IPS-18a (cell line): ENCODE results near the gene OCA2.
"Not testable (repeated sequence)": the region's sequence is repeated elsewhere in the genome, so short reads cannot be mapped to it uniquely, and the experiment has no call there.

Source experiments
- H3K27ac ChIP-seq: one replicate; pipeline ENCODE4 v1.5.1; 2013; ENCODE audit warnings: low read length
- H3K27me3 ChIP-seq: one replicate; pipeline ENCODE4 v1.6.1; 2013; ENCODE audit warnings: mild to moderate bottlenecking, low read length; ENCODE audit not compliant: control insufficient read depth, insufficient read depth
- H3K36me3 ChIP-seq: one replicate; pipeline ENCODE4 v1.6.1; 2013; ENCODE audit warnings: low read depth, low read length; ENCODE audit not compliant: control insufficient read depth
- H3K4me1 ChIP-seq: one replicate; pipeline ENCODE4 v1.6.1; 2013; ENCODE audit warnings: low read depth, low read length; ENCODE audit not compliant: control insufficient read depth
- H3K4me3 ChIP-seq: one replicate; pipeline ENCODE4 v1.5.1; 2013; ENCODE audit warnings: low read length
- H3K9ac ChIP-seq: one replicate; pipeline ENCODE4 v1.6.1; 2013; ENCODE audit warnings: mild to moderate bottlenecking, low read length, moderate library complexity
- H3K9me3 ChIP-seq: one replicate; pipeline ENCODE4 v1.6.1; 2013; ENCODE audit warnings: low read depth, low read length; ENCODE audit not compliant: control insufficient read depth

The OCA2 gene

DNA sequence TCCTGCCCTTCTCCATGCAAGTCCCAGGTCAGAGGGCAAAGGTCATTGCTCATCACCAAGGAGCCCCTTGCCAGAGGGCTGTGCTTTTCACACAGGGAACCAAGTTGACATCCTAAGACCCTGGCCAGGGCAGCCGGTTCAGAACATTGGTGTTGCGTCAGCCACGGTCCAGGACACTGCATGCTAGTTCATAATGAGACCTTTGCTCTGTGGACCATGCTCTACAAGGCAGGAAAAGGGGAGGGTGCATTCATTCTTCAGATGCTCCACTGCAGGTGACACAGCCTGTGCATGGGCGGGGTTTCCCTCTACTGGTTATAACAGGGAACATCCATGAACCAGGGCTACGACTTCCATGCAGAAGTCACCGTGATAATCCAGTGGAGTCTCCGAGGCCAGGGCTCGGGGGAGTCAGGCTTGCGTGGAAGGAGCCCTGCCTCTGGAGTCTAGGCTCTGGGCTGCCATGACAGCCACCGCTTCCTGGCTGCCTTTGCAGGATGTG lies 81.6 kb downstream of the OCA2 start:
- Histone ChIP-seq H3K36me3 (no peaks in the 10 kb centered on the region), H3K4me3 (no peak overlapping the region), H3K9ac (no peak overlapping the region), H3K27ac (no peak overlapping the region), H3K27me3 (no peaks in the 10 kb centered on the region), H3K9me3 (no peaks in the 10 kb centered on the region), H3K4me1 (peaks cover 4% of the 10 kb centered on the region)

DNA sequence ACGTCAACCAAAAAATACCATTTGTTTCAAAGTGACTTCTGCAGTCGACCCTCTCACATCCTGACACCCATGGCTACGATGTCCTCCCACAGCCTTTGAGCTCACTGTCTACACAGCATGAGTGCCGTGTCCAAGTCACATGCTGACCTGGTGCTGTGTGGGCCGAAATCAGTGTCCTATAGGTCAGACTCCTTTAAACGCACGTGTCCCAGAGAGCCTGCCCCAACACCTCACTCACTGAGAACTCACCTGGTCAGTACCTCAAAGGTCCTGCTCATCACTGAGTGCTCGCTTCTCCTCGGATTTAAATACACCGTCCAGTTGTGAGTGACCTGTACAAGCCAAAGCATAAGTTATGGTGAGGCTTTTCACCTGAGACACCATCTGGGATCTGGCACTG lies 83.3 kb downstream of the OCA2 start:
- Histone ChIP-seq H3K4me3 (no peak overlapping the region), H3K9ac (no peak overlapping the region), H3K9me3 (no peaks in the 10 kb centered on the region), H3K36me3 (no peaks in the 10 kb centered on the region), H3K4me1 (peaks cover 4% of the 10 kb centered on the region), H3K27me3 (no peaks in the 10 kb centered on the region), H3K27ac (no peak overlapping the region)

- Histone ChIP-seq H3K4me1 (peaks cover 2% of the 10 kb centered on the region), H3K9me3 (no peaks in the 10 kb centered on the region), H3K9ac (no peak overlapping the region), H3K27me3 (no peaks in the 10 kb centered on the region), H3K36me3 (no peaks in the 10 kb centered on the region), H3K27ac (no peak overlapping the region), H3K4me3 (no peak overlapping the region)
Observed at GRCh38 chr15:28014623-28015200, 84.4 kb downstream of the OCA2 start.

DNA sequence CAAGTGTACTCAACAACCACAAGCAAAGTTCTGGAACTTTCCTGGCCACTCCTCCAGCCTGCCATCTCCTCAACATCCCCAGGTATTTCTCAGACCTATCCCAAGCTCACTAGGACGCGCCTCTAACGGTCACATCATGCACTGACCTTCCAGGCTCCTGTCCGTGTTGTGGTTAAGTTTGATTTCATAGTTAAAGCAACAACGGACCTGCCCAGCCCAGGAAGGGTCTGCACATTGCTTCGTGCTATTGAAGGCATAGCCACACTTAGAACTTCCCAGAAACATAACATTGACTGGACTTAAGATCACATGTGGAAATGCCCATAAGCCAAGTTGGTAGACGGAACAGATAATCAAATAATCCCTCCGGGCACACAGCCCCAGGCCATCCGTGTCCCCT lies 85.1 kb downstream of the OCA2 start:
- Histone ChIP-seq H3K4me1 (no peaks in the 10 kb centered on the region), H3K27me3 (no peaks in the 10 kb centered on the region), H3K36me3 (no peaks in the 10 kb centered on the region), H3K9ac (no peak overlapping the region), H3K27ac (no peak overlapping the region), H3K9me3 (no peaks in the 10 kb centered on the region), H3K4me3 (no peak overlapping the region)

DNA sequence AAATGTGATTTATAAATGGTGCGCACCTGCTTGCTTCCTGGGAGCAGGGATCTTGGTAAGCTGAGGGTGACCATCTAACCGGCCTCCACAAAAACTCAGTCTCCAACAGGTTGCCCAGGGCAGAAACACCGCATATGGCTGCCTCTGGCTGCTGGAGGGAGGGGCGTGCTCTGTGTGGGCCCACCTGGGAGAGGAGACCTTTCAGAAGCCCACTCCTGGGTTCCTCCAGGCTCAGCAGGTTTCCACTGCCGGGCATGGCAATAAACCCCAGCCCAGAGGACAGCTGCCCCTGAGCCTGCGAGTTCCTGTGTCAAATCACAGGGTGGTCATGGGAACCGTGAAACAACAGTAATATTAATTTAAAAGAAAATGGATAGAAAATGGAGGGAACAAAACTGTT lies 85.6 kb downstream of the OCA2 start:
- H3K9ac ChIP-seq, result no peak overlapping the region
- no peak overlapping the region for H3K27ac ChIP-seq
- no peaks in the 10 kb centered on the region for H3K36me3 ChIP-seq
- H3K4me1 ChIP-seq, result no peaks in the 10 kb centered on the region
- no peak overlapping the region for H3K4me3 ChIP-seq
- H3K9me3 ChIP-seq, result no peaks in the 10 kb centered on the region
- no peaks in the 10 kb centered on the region for H3K27me3 ChIP-seq

- Histone ChIP-seq H3K27ac (no peak overlapping the region), H3K36me3 (no peaks in the 10 kb centered on the region), H3K27me3 (no peaks in the 10 kb centered on the region), H3K4me3 (no peak overlapping the region), H3K4me1 (no peaks in the 10 kb centered on the region), H3K9ac (no peak overlapping the region), H3K9me3 (no peaks in the 10 kb centered on the region)
Observed at GRCh38 chr15:28012231-28012630, 86.9 kb downstream of the OCA2 start.

DNA sequence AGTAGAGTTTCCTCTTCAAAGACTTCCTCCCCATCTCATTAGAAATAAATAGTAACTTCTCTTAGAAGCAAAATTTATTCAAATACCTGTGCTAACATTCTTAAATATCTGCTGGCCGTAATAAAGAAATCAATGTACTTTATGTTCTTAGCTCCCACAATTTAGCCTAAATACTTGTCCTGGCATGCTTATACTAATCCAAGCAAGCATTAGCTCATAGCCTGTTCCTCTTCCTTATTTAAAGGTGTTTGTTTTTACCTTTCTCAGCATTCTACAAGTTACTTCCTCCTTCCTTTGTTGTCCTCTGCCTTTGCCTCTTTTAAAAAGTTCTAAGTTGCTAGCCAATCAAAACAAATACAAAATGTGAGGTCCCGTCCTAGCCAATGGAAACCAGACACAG lies 90.9 kb downstream of the OCA2 start:
- H3K4me1 ChIP-seq, H3K27ac ChIP-seq, H3K4me3 ChIP-seq, H3K9ac ChIP-seq, H3K9me3 ChIP-seq, H3K27me3 ChIP-seq, H3K36me3 ChIP-seq: not testable (repeated sequence)

DNA sequence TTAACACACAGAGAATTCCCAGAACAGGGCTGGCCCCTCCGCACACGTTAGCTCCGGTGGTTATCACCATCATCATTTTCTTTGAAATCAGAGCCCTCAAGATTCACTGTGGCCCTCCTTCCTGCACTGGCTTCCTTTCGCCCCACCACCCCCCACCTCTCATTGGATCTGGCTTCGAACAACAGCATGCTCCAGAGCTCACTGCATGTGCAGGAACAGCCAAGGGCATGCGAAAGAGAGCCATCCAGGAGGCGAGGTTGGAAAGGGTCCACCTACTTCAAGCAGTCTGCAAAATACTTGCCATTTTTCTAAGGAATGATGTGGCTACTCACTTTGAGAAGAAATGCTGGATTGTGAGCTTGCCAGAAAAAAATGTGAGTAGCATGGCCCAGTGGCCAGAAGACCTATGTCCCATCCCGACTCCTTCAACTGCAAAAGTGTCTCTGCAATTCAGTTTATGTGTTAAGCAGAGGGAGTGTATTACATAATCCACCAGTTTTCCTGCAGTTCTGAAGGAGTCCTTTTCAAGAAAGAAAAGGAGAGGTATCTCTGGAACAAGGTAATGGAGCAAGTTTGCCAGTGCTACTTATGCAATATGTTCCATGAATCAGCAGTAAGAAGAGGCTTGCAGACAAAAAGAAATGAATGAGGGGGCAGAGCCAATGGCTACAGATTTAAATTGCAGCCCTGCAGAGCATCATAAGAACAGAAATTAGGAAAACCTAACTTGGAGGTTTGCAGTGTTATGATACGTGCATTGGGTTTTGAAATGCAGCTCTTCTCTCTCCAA lies 92.8 kb downstream of the OCA2 start:
- Histone ChIP-seq H3K9me3 (no peaks in the 10 kb centered on the region), H3K27me3 (no peaks in the 10 kb centered on the region), H3K9ac (no peak overlapping the region), H3K4me1 (no peaks in the 10 kb centered on the region), H3K36me3 (no peaks in the 10 kb centered on the region), H3K27ac (no peak overlapping the region), H3K4me3 (no peak overlapping the region)

GRCh38 chr15:28005004-28005527 lies 94.0 kb downstream of the OCA2 start:
- Histone ChIP-seq H3K4me1 (no peaks in the 10 kb centered on the region), H3K9ac (no peak overlapping the region), H3K27me3 (no peaks in the 10 kb centered on the region), H3K27ac (no peak overlapping the region), H3K36me3 (no peaks in the 10 kb centered on the region), H3K4me3 (no peak overlapping the region), H3K9me3 (no peaks in the 10 kb centered on the region)

GRCh38 chr15:28004143-28005003 lies 94.7 kb downstream of the OCA2 start:
- no peaks in the 10 kb centered on the region for H3K9me3 ChIP-seq
- no peak overlapping the region for H3K9ac ChIP-seq
- no peak overlapping the region for H3K27ac ChIP-seq
- H3K36me3 ChIP-seq, result no peaks in the 10 kb centered on the region
- no peaks in the 10 kb centered on the region for H3K4me1 ChIP-seq
- no peaks in the 10 kb centered on the region for H3K27me3 ChIP-seq
- no peak overlapping the region for H3K4me3 ChIP-seq

DNA sequence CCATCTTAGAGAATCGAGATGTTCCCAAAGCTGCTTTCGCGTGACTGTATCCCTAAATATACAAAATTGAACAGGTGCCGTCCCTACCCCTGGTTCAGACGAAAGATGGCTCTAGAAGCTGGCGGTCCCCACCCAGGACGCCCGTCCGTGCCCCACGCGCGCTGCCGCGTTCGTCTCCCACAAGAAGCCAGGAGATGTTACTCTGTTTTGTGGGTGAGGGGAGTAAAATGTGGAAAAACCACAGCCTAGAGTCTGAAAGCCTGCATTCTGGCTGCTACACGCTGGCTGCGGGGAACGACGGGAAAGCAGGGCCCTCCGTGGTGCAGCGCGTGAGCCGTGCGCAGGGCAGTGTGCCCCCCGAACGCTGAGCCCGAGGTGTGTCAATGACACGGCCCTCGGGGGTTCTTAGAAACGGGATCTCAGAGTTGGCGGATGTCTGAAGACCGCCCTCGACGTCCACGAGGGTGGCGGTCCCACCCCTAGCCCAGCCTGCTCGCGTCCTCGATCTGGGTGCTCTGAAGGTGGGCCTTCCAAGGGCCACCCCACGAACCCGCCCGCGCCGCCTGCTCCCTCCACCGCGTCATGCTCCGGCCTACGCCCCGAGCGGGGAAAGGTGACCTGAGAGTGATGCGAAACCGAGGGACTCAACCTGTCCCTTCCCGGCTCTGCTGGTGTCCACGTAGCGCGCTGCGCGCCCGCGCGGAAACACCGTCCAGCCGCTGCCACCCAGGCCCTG lies 95.6 kb downstream of the OCA2 start:
- no peaks in the 10 kb centered on the region for H3K36me3 ChIP-seq
- no peak overlapping the region for H3K4me3 ChIP-seq
- no peak overlapping the region for H3K9ac ChIP-seq
- H3K27me3 ChIP-seq, result no peaks in the 10 kb centered on the region
- no peak overlapping the region for H3K27ac ChIP-seq
- no peaks in the 10 kb centered on the region for H3K9me3 ChIP-seq
- no peaks in the 10 kb centered on the region for H3K4me1 ChIP-seq
